Measurements from ENCODE around the gene OLIG3.

The OLIG3 gene
- 0 reads per million in 2 donors for total RNA-seq

GRCh38 chr6:137494281-137494987, at the start of gene OLIG3:
TSS of gene OLIG3 (minus strand) at chr6:137494394. CDS start at chr6:137494170, 224 bp downstream.
- DNase-seq, result peak in 1 of 5 experiments; percentile 38

GRCh38 chr6:137543114-137543513, 48.9 kb upstream of the OLIG3 start:
- no peak for DNase-seq

GRCh38 chr6:137542713-137543112, 48.5 kb upstream of the OLIG3 start:
- DNase-seq, result peak in 1 of 5 experiments; percentile 41

GRCh38 chr6:137541534-137542063, 47.4 kb upstream of the OLIG3 start:
- no peak for DNase-seq

- DNase-seq, result peak in 2 of 5 experiments; percentile 17 to 93
Measured at GRCh38 chr6:137536104-137536773, 42.0 kb upstream of the OLIG3 start.

- DNase-seq, result no peak
Measured at GRCh38 chr6:137531376-137532092, 37.3 kb upstream of the OLIG3 start.

GRCh38 chr6:137530404-137530803, 36.2 kb upstream of the OLIG3 start:
- no peak for DNase-seq

- DNase-seq, result no peak
Measured at GRCh38 chr6:137522831-137523230, 28.6 kb upstream of the OLIG3 start.

- DNase-seq, result no peak
Measured at GRCh38 chr6:137522198-137522798, 28.1 kb upstream of the OLIG3 start.

- no peak for DNase-seq
Measured at GRCh38 chr6:137520520-137520919, 26.3 kb upstream of the OLIG3 start.

- DNase-seq, result no peak
Measured at GRCh38 chr6:137519629-137520176, 25.5 kb upstream of the OLIG3 start.

- DNase-seq, result no peak
Measured at GRCh38 chr6:137518386-137518983, 24.3 kb upstream of the OLIG3 start.

GRCh38 chr6:137514418-137514817, 20.2 kb upstream of the OLIG3 start:
- no peak for DNase-seq

GRCh38 chr6:137512757-137513605, 18.8 kb upstream of the OLIG3 start:
- DNase-seq, result no peak

- DNase-seq, result no peak
Measured at GRCh38 chr6:137510923-137511322, 16.7 kb upstream of the OLIG3 start.

GRCh38 chr6:137498481-137499190, 4.4 kb upstream of the OLIG3 start:
- DNase-seq, result no peak

- DNase-seq, result no peak
Measured at GRCh38 chr6:137497721-137498463, 3.7 kb upstream of the OLIG3 start.

- DNase-seq, result no peak
Measured at GRCh38 chr6:137496909-137497720, 2.9 kb upstream of the OLIG3 start.

- DNase-seq, result no peak
Measured at GRCh38 chr6:137496368-137496767, 2.2 kb upstream of the OLIG3 start.

Measured in T-helper 2 cell (primary cell).